Ectodermal cell (in vitro differentiated cells): ENCODE data around the gene SRGAP1.

ENCODE experiments used
- H3K27ac ChIP-seq: 2 replicates; pipeline ENCODE4 v1.7.0; 2013; ENCODE audit warnings: mild to moderate bottlenecking, low read depth, low read length; ENCODE audit not compliant: insufficient read depth, poor library complexity, severe bottlenecking
- H3K27me3 ChIP-seq: 2 replicates; pipeline ENCODE4 v1.7.0; 2013; ENCODE audit warnings: mild to moderate bottlenecking, low read length; ENCODE audit not compliant: insufficient read depth, control insufficient read depth, poor library complexity, severe bottlenecking
- H3K36me3 ChIP-seq: one replicate; pipeline ENCODE4 v1.7.0; 2013; ENCODE audit warnings: low read length; ENCODE audit not compliant: control insufficient read depth, insufficient read depth
- H3K4me1 ChIP-seq: one replicate; pipeline ENCODE4 v1.7.0; 2013; ENCODE audit warnings: low read length; ENCODE audit not compliant: control insufficient read depth, insufficient read depth
- H3K4me3 ChIP-seq: 2 replicates; pipeline ENCODE4 v1.7.0; 2013; ENCODE audit warnings: low read depth, low read length, control low read depth; ENCODE audit not compliant: insufficient read depth
- H3K9me3 ChIP-seq: 2 replicates; pipeline ENCODE4 v1.7.0; 2013; ENCODE audit warnings: mild to moderate bottlenecking, low read length, moderate library complexity; ENCODE audit not compliant: control insufficient read depth
- WGBS, 2 experiments: methylation state at CpG; one replicate each; pipeline ENCODE4 v1.1.7; 2013; ENCODE audit warnings: missing lambda C conversion rate in 2 of 2; 5-methylcytosine and 5-hydroxymethylcytosine counted together

Gene SRGAP1

GRCh38 chr12:64137117-64137516 is 292.6 kb downstream of the SRGAP1 start:
- WGBS, 2 experiments = 90 to 93% methylated on average over 6 of the region's 6 CpGs
- Histone ChIP-seq H3K36me3 (no peaks in the 10 kb centered on the region), H3K27ac (no peak overlapping the region)

GRCh38 chr12:64139021-64139420 is 294.5 kb downstream of the SRGAP1 start:
- Histone ChIP-seq H3K27ac (no peak overlapping the region), H3K27me3 (no peaks in the 10 kb centered on the region), H3K4me3 (no peak overlapping the region), H3K36me3 (no peaks in the 10 kb centered on the region), H3K9me3 (no peaks in the 10 kb centered on the region), H3K4me1 (no peaks in the 10 kb centered on the region)
- 91 to 100% methylated on average over 1 of the region's 1 CpG for WGBS, 2 experiments

More at GRCh38 chr12:64137117-64137516, 292.6 kb downstream of the SRGAP1 start:
- Histone ChIP-seq H3K4me1 (no peaks in the 10 kb centered on the region), H3K27me3 (no peaks in the 10 kb centered on the region), H3K4me3 (no peak overlapping the region), H3K9me3 (no peaks in the 10 kb centered on the region)

GRCh38 chr12:64142382-64142781 is 297.9 kb downstream of the SRGAP1 start:
- H3K9me3 ChIP-seq = no peaks in the 10 kb centered on the region
- no peak overlapping the region for H3K27ac ChIP-seq
- no peak overlapping the region for H3K4me3 ChIP-seq
- peaks cover 2% of the 10 kb centered on the region for H3K4me1 ChIP-seq
- 88 to 90% methylated on average over 7 of the region's 7 CpGs for WGBS, 2 experiments
- H3K27me3 ChIP-seq = no peaks in the 10 kb centered on the region
- H3K36me3 ChIP-seq = no peaks in the 10 kb centered on the region

GRCh38 chr12:64142784-64143183 is 298.3 kb downstream of the SRGAP1 start:
- Histone ChIP-seq H3K27me3 (no peaks in the 10 kb centered on the region), H3K4me1 (peaks cover 3% of the 10 kb centered on the region), H3K9me3 (no peaks in the 10 kb centered on the region), H3K27ac (no peak overlapping the region), H3K4me3 (no peak overlapping the region), H3K36me3 (no peaks in the 10 kb centered on the region)
- 94 to 96% methylated on average over 5 to 7 of the region's 7 CpGs for WGBS, 2 experiments

GRCh38 chr12:64145226-64145625 is 300.7 kb downstream of the SRGAP1 start:
- 88 to 91% methylated on average over 5 of the region's 5 CpGs for WGBS, 2 experiments
- no peaks in the 10 kb centered on the region for H3K27me3 ChIP-seq
- H3K36me3 ChIP-seq = no peaks in the 10 kb centered on the region
- no peak overlapping the region for H3K4me3 ChIP-seq
- no peak overlapping the region for H3K27ac ChIP-seq
- no peaks in the 10 kb centered on the region for H3K9me3 ChIP-seq
- peaks cover 3% of the 10 kb centered on the region for H3K4me1 ChIP-seq

GRCh38 chr12:64147011-64147631 is 302.6 kb downstream of the SRGAP1 start:
- no peaks in the 10 kb centered on the region for H3K36me3 ChIP-seq
- H3K4me3 ChIP-seq = no peak overlapping the region
- no peak overlapping the region for H3K27ac ChIP-seq
- H3K4me1 ChIP-seq = peaks cover 3% of the 10 kb centered on the region
- H3K9me3 ChIP-seq = no peaks in the 10 kb centered on the region
- 84 to 85% methylated on average over 21 of the region's 21 CpGs for WGBS, 2 experiments
- H3K27me3 ChIP-seq = no peaks in the 10 kb centered on the region

- WGBS, 2 experiments = 91 to 100% methylated on average over 2 of the region's 2 CpGs
- Histone ChIP-seq H3K4me1 (peaks cover 3% of the 10 kb centered on the region), H3K4me3 (no peak overlapping the region), H3K36me3 (no peaks in the 10 kb centered on the region), H3K27me3 (no peaks in the 10 kb centered on the region), H3K9me3 (no peaks in the 10 kb centered on the region), H3K27ac (no peak overlapping the region)
Observed at GRCh38 chr12:64147875-64148274, 303.4 kb downstream of the SRGAP1 start.

GRCh38 chr12:64154677-64155076 is 310.2 kb downstream of the SRGAP1 start:
- 94 to 96% methylated on average over 2 of the region's 2 CpGs for WGBS, 2 experiments
- Histone ChIP-seq H3K27me3 (no peaks in the 10 kb centered on the region), H3K4me3 (no peak overlapping the region), H3K9me3 (no peaks in the 10 kb centered on the region), H3K4me1 (no peaks in the 10 kb centered on the region), H3K27ac (no peak overlapping the region), H3K36me3 (no peaks in the 10 kb centered on the region)

- Histone ChIP-seq H3K27ac (no peak overlapping the region), H3K36me3 (no peaks in the 10 kb centered on the region), H3K4me1 (no peaks in the 10 kb centered on the region), H3K27me3 (no peaks in the 10 kb centered on the region), H3K9me3 (no peaks in the 10 kb centered on the region), H3K4me3 (no peak overlapping the region)
- 100% methylated on average over 2 of the region's 2 CpGs; no CpG with 5 or more reads in 1 of the 2 experiments for WGBS, 2 experiments
Observed at GRCh38 chr12:64157110-64157509, 312.6 kb downstream of the SRGAP1 start.

GRCh38 chr12:64160021-64160710 is 315.7 kb downstream of the SRGAP1 start:
- WGBS, 2 experiments = 90 to 91% methylated on average over 2 of the region's 2 CpGs
- no peaks in the 10 kb centered on the region for H3K4me1 ChIP-seq
- H3K9me3 ChIP-seq = no peaks in the 10 kb centered on the region
- no peak overlapping the region for H3K27ac ChIP-seq
- H3K4me3 ChIP-seq = no peak overlapping the region
- no peaks in the 10 kb centered on the region for H3K36me3 ChIP-seq
- no peaks in the 10 kb centered on the region for H3K27me3 ChIP-seq
